HEK293 (cell line): ENCODE measurements around the gene RASA3.

Experiments
- CTCF ChIA-PET: fragments of 350-600 bp; formaldehyde crosslinking; extraction: SDS; loops from one replicate; lab custom pipeline; 2021; ENCODE audit warnings: antibody characterized with exemption; lab: Yijun Ruan, JAX
- POLR2A ChIA-PET: fragments of 300-600 bp; formaldehyde crosslinking; extraction: SDS; loops from one replicate; lab custom pipeline; 2020; ENCODE audit warnings: antibody characterized with exemption, inconsistent platforms; lab: Yijun Ruan, JAX
- H3K27ac ChIP-seq: fragments of 200-500 bp; sonication (Bioruptor generic); 2 replicates; pipeline ENCODE4 v1.5.1; 2014; ENCODE audit warnings: low read depth, low read length, control low read depth, inconsistent platforms; ENCODE audit errors: extremely low read depth
- H3K36me3 ChIP-seq, 2 experiments: fragments of 200-500 bp in 1 of 2; sonication (Bioruptor generic) in 1 of 2; 1 replicate in 1 of 2; 2 replicates in 1 of 2; pipeline ENCODE4 v1.5.1; 2014 to 2017; ENCODE audit warnings: inconsistent platforms in 2 of 2, low read length in 2 of 2; ENCODE audit not compliant: control insufficient read depth in 2 of 2, insufficient read depth in 1 of 2
- H3K4me1 ChIP-seq: fragments of 200-500 bp; sonication (Bioruptor generic); 2 replicates; pipeline ENCODE4 v1.5.1; 2014; ENCODE audit warnings: mild to moderate bottlenecking, low read length, inconsistent platforms; ENCODE audit not compliant: control insufficient read depth, insufficient read depth
- H3K4me3 ChIP-seq: 2 replicates; pipeline ENCODE4 v1.5.1; 2011; ENCODE audit warnings: low read depth, mild to moderate bottlenecking, control low read depth, low read length, moderate library complexity
- H3K9me3 ChIP-seq: fragments of 200-500 bp; sonication (Bioruptor generic); 2 replicates; pipeline ENCODE4 v1.5.1; 2014; ENCODE audit warnings: low read depth, low read length, inconsistent platforms; ENCODE audit not compliant: control insufficient read depth, insufficient read depth
- FEZF1 ChIP-seq: fragments of 450-650 bp; formaldehyde crosslinking; IDR thresholded peaks from 2 replicates; pipeline ENCODE4 v1.5.1; 2016; ENCODE audit warnings: missing biosample characterization, missing genetic modification characterization
- HOXA7 ChIP-seq: sonication (generic); formaldehyde crosslinking; IDR thresholded peaks from 2 replicates; pipeline ENCODE4 v1.8.1; 2022; ENCODE audit warnings: missing genetic modification reagents, borderline replicate concordance
- HOXD13 ChIP-seq: sonication (generic); formaldehyde crosslinking; IDR thresholded peaks from 2 replicates; pipeline ENCODE4 v1.8.0; 2022; ENCODE audit warnings: missing genetic modification reagents, borderline replicate concordance
- YY2 ChIP-seq: fragments of 450-650 bp; formaldehyde crosslinking; IDR thresholded peaks from 2 replicates; pipeline ENCODE4 v1.5.1; 2016; ENCODE audit warnings: missing biosample characterization, missing genetic modification characterization
- ZNF114 ChIP-seq: fragments of 450-650 bp; formaldehyde crosslinking; IDR thresholded peaks from 2 replicates; pipeline ENCODE4 v1.5.0; 2017; ENCODE audit warnings: missing biosample characterization, missing genetic modification characterization
- ZNF132 ChIP-seq: fragments of 450-650 bp; formaldehyde crosslinking; IDR thresholded peaks from 2 replicates; pipeline ENCODE4 v1.5.1; 2017; ENCODE audit warnings: missing biosample characterization, missing genetic modification characterization, borderline replicate concordance
- ZNF155 ChIP-seq: fragments of 450-650 bp; formaldehyde crosslinking; IDR thresholded peaks from 2 replicates; pipeline ENCODE4 v1.5.1; 2016; ENCODE audit warnings: missing biosample characterization, missing genetic modification characterization
- ZNF350 ChIP-seq: fragments of 450-650 bp; formaldehyde crosslinking; IDR thresholded peaks from 2 replicates; pipeline ENCODE4 v1.5.0; 2017; ENCODE audit warnings: missing biosample characterization, mild to moderate bottlenecking, missing genetic modification characterization
- ZNF366 ChIP-seq: fragments of 450-650 bp; formaldehyde crosslinking; conservative IDR thresholded peaks from 2 replicates; pipeline ENCODE4 v1.5.1; 2016; ENCODE audit warnings: missing biosample characterization, missing genetic modification characterization
- ZNF394 ChIP-seq: fragments of 450-650 bp; formaldehyde crosslinking; IDR thresholded peaks from 2 replicates; pipeline ENCODE4 v1.5.1; 2016; ENCODE audit warnings: missing biosample characterization, missing genetic modification characterization, mild to moderate bottlenecking, moderate library complexity, borderline replicate concordance
- ZNF426 ChIP-seq: fragments of 450-650 bp; formaldehyde crosslinking; IDR thresholded peaks from 2 replicates; pipeline ENCODE4 v1.5.1; 2017; ENCODE audit warnings: missing biosample characterization, missing genetic modification characterization, mild to moderate bottlenecking, inconsistent platforms, moderate library complexity
- ZNF48 ChIP-seq: fragments of 450-650 bp; formaldehyde crosslinking; IDR thresholded peaks from 2 replicates; pipeline ENCODE4 v1.5.1; 2016; ENCODE audit warnings: missing biosample characterization, missing genetic modification characterization
- ZNF555 ChIP-seq: fragments of 450-650 bp; formaldehyde crosslinking; conservative IDR thresholded peaks from 2 replicates; pipeline ENCODE4 v1.5.1; 2017; ENCODE audit warnings: missing biosample characterization, mild to moderate bottlenecking, missing genetic modification characterization, inconsistent platforms
- ZNF571 ChIP-seq: fragments of 450-650 bp; formaldehyde crosslinking; IDR thresholded peaks from 2 replicates; pipeline ENCODE4 v1.5.0; 2017; ENCODE audit warnings: missing biosample characterization, missing genetic modification characterization
- ZNF658 ChIP-seq: fragments of 450-650 bp; formaldehyde crosslinking; IDR thresholded peaks from 2 replicates; pipeline ENCODE4; 2016; ENCODE audit warnings: missing biosample characterization, missing genetic modification characterization
- ZNF664 ChIP-seq: fragments of 450-650 bp; formaldehyde crosslinking; IDR thresholded peaks from 2 replicates; pipeline ENCODE4 v1.5.1; 2016; ENCODE audit warnings: missing biosample characterization, missing genetic modification characterization
- ZNF670 ChIP-seq: fragments of 450-650 bp; formaldehyde crosslinking; IDR thresholded peaks from 2 replicates; pipeline ENCODE4 v1.5.1; 2016; ENCODE audit warnings: missing biosample characterization, missing genetic modification characterization, low read depth
- ZNF837 ChIP-seq: fragments of 450-650 bp; formaldehyde crosslinking; IDR thresholded peaks from 2 replicates; pipeline ENCODE4 v1.5.1; 2016; ENCODE audit warnings: missing biosample characterization, missing genetic modification characterization
- ZSCAN23 ChIP-seq: fragments of 450-650 bp; formaldehyde crosslinking; IDR thresholded peaks from 2 replicates; pipeline ENCODE4 v1.5.1; 2016; ENCODE audit warnings: missing biosample characterization, missing genetic modification characterization
- TF ChIP-seq, protein P1 (sequence below): fragments of 450-650 bp; formaldehyde crosslinking; IDR thresholded peaks from 2 replicates; pipeline ENCODE4 v1.5.1; 2017; ENCODE audit warnings: missing biosample characterization, mild to moderate bottlenecking, missing genetic modification characterization, moderate library complexity
- TF ChIP-seq, protein P2 (sequence below): fragments of 450-650 bp; formaldehyde crosslinking; conservative IDR thresholded peaks from 2 replicates; pipeline ENCODE4 v1.5.1; 2016; ENCODE audit warnings: low read depth, missing biosample characterization, missing genetic modification characterization

Gene RASA3

DNA sequence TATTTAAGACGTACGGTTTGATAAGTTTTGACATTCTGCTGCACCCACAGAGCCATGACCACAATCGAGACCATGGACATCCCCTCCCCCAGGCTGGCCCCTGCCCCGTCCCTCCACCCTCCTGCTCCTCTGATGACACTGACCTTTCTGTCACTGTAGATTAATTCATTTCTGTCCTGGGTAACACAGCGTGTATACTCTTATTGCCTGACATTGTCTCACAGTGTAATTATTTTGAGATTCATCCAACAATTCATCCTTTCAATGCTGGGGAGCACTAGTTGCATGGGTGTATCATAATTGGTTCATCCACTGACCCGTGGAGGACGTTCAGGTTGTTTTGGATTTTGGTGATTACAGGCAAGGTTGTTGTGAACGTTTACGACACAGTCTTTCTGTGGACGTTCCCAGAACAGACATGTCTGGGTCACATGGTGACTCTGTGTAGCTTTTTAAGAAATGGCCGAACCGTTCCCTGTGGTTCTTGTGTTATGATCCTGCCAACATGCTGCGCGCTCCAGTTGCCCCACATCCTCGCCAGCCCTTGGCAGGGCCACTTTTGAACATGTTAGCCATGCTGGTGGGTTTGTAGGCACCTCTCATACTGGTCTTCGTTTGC, 200.5 kb downstream of the RASA3 start (continued):
- TF ChIP-seq ZNF664 = no peak

DNA sequence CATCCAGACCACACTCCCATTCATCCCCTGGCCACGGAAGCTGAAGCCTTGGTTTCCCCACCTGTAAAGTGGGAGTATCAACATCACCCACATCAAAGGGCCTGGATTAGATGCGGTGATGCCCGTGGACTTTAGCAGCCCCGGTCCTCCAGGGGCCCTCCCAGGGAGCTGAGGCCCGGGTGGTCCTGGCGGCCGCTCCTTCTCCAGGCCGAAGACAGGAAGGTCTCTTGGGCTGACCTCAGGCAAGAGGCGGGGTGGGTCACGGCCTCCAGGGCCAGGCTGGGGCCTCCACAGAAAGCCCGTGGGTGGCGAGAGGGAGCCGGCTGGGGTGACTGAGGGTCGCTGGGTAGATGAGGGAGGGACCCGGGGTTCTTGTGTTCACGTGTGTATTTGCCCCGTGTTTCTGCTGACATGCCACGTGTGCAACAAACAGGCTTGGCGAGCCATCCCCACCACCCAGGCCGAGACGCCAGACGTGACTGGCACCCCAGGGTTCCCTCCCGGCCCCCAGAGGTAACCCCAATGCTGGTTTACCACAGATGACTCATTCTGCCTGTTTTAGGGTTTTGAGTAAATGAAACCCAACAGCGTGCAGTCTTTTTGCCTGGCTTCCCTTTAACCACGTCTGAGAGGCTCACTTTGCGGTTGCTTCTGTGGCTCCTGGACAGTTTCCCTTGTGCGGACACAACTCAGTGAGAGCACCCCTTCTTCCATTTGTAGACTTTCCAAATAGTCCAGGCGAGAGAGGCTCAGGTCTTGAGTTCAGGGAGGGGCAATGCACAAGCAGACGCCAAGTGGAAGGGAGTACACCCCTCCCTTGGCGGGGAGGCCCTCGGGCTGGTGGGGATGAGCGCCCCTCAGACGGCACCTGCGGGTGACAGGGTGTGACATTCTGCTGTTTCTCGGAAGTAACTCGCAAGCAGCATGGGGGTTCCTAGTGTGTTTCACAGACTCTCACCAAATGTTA, 201.5 kb downstream of the RASA3 start:
- ChIA-PET CTCF (no interaction called here), POLR2A (no interaction called here)
- H3K4me1 ChIP-seq = no peaks in the 10 kb centered on the region
- H3K4me3 ChIP-seq = no peak overlapping the region
- no peak for TF ChIP-seq ZNF571 (tag by site-specific recombination)
- no peak for TF ChIP-seq ZNF555 (tag by site-specific recombination)
- TF ChIP-seq HOXD13 (CRISPR knock-in tag) = no peak
- no peak for TF ChIP-seq ZNF394 (tag by site-specific recombination)
- no peak for TF ChIP-seq ZNF366 (tag by site-specific recombination)
- no peak for TF ChIP-seq ZNF350 (tag by site-specific recombination)
- TF ChIP-seq ZNF658 = no peak
- no peak for TF ChIP-seq HOXA7 (CRISPR knock-in tag)
- no peak for TF ChIP-seq ZNF155 (tag by site-specific recombination)
- TF ChIP-seq YY2 = no peak
- TF ChIP-seq ZNF837 (tag by site-specific recombination) = no peak
- no peak for TF ChIP-seq FEZF1 (tag by site-specific recombination)
- TF ChIP-seq, protein P1, sequence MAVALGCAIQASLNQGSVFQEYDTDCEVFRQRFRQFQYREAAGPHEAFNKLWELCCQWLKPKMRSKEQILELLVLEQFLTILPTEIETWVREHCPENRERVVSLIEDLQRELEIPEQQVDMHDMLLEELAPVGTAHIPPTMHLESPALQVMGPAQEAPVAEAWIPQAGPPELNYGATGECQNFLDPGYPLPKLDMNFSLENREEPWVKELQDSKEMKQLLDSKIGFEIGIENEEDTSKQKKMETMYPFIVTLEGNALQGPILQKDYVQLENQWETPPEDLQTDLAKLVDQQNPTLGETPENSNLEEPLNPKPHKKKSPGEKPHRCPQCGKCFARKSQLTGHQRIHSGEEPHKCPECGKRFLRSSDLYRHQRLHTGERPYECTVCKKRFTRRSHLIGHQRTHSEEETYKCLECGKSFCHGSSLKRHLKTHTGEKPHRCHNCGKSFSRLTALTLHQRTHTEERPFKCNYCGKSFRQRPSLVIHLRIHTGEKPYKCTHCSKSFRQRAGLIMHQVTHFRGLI (tag by site-specific recombination) = no peak
- TF ChIP-seq ZSCAN23 (tag by site-specific recombination) = no peak
- TF ChIP-seq, protein P2, sequence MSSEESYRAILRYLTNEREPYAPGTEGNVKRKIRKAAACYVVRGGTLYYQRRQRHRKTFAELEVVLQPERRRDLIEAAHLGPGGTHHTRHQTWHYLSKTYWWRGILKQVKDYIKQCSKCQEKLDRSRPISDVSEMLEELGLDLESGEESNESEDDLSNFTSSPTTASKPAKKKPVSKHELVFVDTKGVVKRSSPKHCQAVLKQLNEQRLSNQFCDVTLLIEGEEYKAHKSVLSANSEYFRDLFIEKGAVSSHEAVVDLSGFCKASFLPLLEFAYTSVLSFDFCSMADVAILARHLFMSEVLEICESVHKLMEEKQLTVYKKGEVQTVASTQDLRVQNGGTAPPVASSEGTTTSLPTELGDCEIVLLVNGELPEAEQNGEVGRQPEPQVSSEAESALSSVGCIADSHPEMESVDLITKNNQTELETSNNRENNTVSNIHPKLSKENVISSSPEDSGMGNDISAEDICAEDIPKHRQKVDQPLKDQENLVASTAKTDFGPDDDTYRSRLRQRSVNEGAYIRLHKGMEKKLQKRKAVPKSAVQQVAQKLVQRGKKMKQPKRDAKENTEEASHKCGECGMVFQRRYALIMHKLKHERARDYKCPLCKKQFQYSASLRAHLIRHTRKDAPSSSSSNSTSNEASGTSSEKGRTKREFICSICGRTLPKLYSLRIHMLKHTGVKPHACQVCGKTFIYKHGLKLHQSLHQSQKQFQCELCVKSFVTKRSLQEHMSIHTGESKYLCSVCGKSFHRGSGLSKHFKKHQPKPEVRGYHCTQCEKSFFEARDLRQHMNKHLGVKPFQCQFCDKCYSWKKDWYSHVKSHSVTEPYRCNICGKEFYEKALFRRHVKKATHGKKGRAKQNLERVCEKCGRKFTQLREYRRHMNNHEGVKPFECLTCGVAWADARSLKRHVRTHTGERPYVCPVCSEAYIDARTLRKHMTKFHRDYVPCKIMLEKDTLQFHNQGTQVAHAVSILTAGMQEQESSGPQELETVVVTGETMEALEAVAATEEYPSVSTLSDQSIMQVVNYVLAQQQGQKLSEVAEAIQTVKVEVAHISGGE (tag by site-specific recombination) = no peak
- no peak for TF ChIP-seq ZNF132 (tag by site-specific recombination)
- TF ChIP-seq ZNF426 (tag by site-specific recombination) = no peak
- TF ChIP-seq ZNF114 = no peak
- TF ChIP-seq ZNF670 (tag by site-specific recombination) = no peak
- TF ChIP-seq ZNF48 (tag by site-specific recombination) = no peak
- no peaks in the 10 kb centered on the region for H3K9me3 ChIP-seq
- no peaks in the 10 kb centered on the region for H3K36me3 ChIP-seq
- no peak overlapping the region for H3K27ac ChIP-seq
